IPS DF 4.7 (cell line): ENCODE data around the gene TAAR2.
A peak's percentile ranks its signal among the peaks of the same experiment; 100 is the strongest.
"Not testable (repeated sequence)": the region's sequence is repeated elsewhere in the genome, so short reads cannot be mapped to it uniquely, and the experiment has no call there.

Experiments used
- DNase-seq: peaks from one replicate; pipeline ENCODE4 v3.0.0-alpha.2; 2013; ENCODE audit warnings: low spot score; ENCODE audit errors: extremely low read depth

TAAR2 gene

DNA sequence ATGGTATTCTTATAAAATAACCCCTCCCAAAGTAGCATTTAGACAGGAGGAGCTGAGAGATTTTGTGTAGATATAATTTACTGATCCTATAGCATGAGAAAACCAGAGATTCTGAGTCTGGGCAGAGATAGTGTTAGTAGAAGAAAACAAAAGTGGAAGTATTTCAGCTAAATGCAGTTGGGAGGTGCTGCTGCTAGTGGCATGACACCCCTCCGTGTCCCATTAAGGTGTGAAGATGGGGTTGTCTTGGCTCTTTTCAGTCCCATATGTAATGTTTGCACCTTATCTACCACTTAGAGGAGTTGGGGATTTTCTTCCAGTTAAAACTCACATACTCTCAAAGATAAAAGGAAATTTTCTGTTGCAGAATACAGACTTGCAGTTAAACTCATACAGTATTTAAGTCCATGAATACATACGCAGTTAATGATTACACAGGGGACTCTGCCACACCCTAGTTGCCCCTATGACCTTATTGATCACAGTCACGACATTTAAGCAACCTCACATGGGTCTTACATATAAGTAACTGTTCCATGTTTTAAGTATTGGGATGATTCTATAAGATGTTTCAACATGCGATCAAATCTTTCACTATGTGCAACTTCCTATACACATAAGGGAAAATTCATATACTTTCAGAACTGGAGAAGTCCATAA, 11.5 kb downstream of the TAAR2 start:
- no peak for DNase-seq

DNA sequence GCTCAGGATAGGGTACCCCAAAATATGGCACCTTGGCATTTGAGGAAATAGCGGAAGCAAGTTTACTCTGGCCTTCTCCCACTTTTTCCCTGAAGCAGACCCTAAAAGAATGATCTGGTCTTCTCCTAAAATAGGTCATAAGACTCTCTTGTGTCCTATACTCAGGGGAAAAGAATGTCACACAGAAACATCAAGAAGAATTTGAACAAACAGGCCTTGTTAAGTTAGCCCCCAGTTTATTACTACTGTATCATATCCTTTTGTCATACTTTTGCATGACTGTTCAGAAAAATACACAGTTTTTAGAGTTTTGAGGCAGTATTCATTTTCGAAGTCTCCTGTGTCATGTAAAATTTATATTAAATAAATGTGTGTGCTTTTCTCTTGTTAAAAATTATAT, 12.5 kb downstream of the TAAR2 start:
- DNase-seq = no peak

DNA sequence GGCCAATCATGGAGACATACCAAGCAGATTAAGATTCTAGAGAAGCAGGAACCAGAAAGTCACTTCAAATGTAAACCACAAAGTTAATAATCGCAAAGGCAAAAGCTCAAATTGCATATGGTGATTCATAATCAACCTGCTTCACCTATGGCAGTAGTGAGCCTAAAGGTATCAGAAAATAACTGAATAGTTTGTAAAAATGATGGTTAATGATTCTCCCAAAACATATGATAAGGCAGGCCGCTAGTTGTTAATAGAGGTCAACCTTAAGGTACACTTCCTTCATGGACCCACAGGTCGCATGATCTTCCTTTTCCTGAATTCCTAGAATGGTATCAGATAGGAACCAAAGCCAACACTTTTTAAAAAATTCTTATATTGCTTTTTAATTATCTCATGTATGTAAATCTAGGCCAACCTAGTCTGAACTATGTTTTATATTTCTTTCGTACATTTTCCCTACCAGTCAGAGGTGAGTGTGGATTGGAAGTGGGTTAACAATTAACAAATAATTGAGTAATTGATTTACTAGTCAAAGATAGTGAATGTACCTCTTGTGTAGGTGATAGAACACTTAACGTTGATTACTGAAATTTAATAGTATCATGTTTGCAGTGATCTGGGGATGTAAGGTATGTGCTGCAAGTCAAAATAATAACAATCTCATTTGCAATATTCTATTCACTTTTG, 16.4 kb downstream of the TAAR2 start:
- no peak for DNase-seq

DNA sequence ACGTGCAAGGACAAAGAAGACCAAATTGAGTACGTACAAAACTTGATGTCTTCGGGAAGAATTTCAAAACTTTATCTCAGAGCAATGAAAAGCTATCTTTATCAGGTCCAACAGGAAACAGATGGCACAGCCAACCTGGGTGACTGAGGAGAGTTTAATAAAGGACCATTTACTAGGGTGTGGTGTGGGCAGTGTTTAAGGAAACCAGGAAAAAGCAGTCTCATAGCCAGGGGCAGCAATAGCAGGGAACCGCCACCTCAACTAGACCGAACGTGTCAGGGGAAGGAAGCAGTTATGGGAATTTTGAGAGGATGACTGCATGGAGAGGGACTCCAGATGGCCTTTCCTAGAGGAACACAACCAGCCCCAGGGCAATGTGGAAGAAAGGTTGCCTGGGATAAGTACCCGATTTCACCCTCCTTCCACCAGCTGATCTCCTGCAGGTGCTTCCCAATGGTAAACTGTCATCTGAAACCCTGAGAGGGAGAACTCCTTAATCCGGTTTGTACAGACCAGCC, 19.4 kb downstream of the TAAR2 start:
- DNase-seq = no peak

DNA sequence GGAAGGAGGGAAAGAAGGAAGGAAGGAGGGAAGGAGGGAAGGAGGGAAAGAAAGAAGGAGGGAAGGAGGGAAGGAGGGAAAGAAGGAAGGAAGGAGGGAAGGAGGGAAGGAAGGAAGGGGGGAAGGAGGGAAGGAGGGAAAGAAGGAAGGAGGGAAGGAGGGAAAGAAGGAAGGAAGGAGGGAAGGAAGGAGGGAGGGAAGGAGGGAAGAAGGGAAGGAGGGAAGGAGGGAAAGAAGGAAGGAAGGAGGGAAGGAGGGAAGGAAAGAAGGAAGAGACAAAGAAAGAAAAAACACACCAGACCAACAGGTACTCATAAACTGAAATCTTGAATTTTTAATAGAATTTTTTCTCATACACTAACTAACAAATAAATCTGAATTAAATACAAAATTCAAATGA, 23.2 kb downstream of the TAAR2 start:
- not testable (repeated sequence) for DNase-seq

DNA sequence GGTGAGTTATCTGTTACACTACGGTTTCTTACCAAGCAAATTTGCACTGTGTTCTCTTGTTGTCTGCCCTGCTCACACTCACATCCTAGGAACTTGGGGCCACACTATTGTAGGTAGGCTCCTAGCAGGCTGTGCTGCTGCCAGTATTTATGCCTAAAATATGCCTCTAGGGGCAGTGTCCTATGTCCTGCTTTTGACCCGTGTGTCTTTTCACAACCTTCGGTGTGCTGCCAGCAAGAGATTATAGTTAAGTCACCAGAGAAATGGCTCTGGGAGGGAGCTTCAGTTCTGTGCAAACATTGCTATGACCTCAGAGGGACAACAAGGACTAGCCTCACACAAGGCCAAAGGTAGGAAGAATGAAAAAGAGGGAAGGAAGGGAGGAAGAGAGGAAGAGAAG, 25.6 kb downstream of the TAAR2 start:
- peak; percentile 33 for DNase-seq

DNA sequence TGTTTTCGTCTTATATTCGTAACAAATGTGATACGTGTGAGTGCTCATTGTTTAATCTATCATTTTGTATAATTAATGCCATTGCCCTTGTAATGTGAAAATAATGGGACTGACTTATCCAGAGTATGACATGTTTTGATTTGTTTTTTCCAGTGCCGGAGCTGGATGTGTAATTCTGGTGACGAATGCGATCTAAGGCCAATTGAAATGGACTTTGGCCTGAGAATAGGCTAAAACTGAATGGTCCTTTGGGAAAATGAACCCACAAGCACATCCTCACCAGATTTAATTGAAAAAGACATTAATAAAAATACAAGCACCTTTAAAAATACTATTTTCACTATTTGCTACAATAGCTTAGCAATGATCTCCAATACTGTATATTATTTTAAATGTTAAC, 27.9 kb downstream of the TAAR2 start:
- DNase-seq = no peak

DNA sequence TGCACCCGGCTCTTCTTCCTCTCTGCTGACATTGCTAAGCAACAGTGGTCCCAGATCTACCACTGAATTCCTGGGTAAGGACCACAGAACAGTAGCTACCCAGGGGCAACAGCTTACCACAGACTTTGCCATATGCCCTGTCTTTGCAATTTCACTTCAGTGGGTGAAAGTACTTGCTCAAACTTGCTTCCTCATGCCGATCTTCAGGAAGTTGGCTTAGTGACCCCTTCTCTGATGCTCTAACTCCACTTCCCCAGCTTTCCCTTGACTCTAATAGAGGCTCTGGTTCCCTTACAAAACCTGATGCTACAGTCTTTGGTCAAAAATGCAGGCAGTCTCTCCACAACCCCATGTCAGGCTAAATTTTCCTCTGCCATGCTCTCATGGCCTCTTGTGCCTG, 31.2 kb downstream of the TAAR2 start:
- no peak for DNase-seq

DNA sequence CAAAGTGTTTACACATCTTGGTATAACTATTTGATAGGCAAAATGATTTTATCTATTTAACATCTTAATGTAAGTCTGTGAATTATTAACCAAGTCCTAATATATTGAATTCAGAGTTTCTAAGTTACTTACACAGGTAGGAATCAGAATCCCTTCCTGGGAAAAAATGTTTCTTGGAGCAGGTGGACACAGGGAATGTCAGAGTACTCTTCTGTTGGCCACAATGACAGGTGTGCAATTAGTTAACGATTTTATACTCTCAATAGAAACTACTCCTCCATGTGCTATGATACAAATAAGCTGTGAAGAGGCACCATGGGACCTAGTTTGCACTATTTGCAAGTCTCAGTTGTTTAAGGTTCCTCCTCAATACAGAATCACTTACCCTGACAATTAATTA, 33.7 kb downstream of the TAAR2 start:
- no peak for DNase-seq

DNA sequence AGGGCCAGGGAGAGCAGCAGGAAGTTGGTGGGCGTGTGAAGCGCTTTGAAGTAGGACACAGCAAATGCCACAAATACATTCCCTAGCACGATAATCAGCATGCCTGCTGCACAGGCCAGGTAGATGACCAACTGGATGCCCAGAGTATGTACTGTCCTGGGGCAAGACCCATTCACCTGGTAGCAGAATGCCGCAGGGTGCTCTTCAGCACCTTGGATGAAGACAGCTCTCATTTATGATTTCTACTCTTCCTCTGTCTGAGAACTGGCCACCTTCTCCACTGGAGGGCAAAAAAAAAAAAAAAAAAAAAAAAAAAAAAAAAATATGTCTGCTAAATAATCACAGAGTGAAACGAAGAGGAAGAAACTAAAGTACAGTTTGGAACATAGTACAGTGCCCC, 34.6 kb downstream of the TAAR2 start, which contains the start of gene TAAR5:
TAAR5 (minus strand) TSS at position 288 of the 400 bp plus-strand sequence; CDS start at position 233, 55 bp downstream.
- no peak for DNase-seq

DNA sequence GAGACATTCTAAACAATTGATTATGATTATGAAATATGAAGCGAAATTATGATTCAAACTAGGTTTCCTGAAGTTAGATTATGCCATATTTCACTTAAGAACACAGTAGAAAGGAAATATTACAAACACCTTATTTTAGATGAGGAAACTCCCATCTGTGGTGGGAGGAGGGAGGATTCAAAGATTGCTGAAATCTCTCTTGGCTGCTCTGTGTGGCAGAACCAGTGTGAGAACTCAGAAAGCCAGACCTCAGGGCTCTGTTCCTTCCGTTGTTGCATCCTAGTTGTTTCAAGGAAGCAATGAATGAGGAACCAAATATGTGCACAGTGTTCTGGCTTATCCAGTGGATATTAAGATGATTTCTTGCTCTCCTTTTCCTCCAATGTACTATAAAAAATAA, 36.7 kb downstream of the TAAR2 start:
- DNase-seq = no peak

DNA sequence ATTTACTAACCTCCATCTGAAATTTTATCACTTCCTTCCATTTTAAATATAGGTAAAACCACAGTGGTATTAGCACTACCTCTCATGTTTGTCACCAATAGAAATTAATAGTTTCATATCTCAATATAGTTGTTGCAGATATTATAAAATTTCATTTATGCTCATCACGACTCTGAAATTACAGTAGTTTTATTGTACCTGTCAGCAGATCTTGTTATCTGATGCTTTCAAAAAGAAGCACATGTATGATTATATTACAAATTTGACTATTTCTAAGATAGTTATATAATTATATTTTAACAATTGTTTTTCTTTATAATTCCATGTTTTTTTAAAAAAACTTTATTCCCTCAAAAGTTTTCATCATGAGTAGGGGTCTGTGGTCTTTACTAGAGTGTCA, 39.4 kb downstream of the TAAR2 start:
- DNase-seq = no peak

DNA sequence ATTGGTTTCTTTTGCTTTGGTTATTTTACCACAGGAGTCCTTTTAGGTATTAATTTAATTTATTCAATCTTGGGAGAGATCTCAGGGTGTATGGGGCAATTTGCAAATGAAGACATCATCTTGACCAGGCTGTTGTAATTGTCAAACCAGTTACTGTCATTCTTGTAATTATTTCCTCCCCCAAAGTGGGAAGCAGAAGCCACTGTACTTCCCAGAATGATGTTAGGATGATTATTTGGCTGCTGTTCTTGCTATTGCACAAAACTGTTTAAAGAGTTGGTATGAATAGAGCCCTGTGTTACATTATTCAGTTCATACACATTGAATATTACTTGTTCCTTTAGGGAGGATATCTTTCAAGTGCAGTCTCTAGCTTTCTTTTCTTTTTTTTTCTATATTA, 52.3 kb downstream of the TAAR2 start:
- DNase-seq = no peak

DNA sequence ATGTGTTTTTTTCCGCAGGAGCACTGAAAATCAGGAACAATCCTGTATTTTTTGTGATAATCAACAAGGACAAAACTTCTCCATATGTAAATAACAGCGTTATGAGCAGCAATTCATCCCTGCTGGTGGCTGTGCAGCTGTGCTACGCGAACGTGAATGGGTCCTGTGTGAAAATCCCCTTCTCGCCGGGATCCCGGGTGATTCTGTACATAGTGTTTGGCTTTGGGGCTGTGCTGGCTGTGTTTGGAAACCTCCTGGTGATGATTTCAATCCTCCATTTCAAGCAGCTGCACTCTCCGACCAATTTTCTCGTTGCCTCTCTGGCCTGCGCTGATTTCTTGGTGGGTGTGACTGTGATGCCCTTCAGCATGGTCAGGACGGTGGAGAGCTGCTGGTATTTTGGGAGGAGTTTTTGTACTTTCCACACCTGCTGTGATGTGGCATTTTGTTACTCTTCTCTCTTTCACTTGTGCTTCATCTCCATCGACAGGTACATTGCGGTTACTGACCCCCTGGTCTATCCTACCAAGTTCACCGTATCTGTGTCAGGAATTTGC, 53.8 kb downstream of the TAAR2 start, which contains the start of gene TAAR6:
TAAR6 (plus strand) TSS at position 102 of the 557 bp plus-strand sequence; CDS start at position 102, 0 bp downstream.
- DNase-seq = no peak

DNA sequence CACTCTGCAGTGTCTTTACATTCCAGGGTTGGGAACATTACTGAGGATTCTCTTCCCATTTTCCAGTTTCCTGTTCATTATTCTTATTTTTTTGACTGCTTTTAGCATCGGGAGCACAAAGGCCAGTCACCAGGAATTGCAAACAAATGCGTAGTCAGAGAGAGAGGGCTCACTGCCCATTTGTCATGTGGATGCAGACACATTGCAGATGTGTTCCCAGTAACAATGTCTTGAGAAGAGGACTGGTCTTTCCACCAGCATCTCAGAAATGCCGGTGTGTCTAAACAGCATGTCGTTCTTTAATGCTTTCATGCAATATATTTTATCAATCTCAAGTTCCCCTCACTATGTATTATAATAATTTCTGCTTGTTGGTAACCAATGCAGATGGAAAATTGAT, 54.9 kb downstream of the TAAR2 start:
- DNase-seq = no peak

DNA sequence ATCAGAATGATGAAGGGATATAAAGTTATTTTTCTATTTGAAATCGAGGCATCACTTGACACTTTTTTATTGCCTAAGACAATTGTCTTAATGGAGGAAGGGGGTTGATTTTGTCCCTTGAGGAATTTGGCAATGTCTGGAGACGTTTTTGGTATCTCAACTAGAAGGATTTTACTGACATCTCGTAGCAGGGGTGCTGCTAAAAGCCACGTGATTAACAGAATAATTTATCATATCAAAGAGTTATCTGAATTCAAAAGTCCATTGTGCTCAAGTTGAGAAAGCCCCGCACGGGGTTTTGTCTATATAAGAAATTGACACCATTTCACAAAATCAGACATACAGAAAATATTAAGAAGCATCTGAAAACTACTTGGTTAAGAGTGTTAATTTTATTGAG, 55.5 kb downstream of the TAAR2 start:
- no peak for DNase-seq

DNA sequence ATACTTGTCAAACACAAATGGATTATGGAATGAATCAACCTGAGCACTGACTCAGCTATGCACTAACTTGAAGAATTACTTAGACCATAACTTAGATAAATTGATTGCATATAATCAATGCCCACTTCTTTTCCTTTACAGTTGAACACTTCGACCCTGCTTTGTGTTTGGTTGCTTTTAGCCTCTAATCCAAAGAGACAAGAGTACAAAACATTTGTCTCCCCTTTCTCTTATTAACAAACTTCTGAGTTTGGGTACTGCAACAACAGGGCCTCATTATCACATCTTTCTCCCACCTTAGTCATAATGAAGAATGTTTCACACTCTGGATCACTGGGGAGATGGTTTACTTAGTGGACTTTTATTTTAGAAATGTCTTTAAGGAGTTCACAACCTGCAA, 56.5 kb downstream of the TAAR2 start:
- DNase-seq = no peak
